Activated CD4-positive, alpha-beta T cell treated with anti-CD3 and anti-CD28 coated beads for 1 hour (primary cell): Measurements from ENCODE around the gene TENM3.

ENCODE experiments used
- DNase-seq: peaks from one replicate; pipeline ENCODE4 v3.0.0-alpha.2; 2020

Gene TENM3

DNA sequence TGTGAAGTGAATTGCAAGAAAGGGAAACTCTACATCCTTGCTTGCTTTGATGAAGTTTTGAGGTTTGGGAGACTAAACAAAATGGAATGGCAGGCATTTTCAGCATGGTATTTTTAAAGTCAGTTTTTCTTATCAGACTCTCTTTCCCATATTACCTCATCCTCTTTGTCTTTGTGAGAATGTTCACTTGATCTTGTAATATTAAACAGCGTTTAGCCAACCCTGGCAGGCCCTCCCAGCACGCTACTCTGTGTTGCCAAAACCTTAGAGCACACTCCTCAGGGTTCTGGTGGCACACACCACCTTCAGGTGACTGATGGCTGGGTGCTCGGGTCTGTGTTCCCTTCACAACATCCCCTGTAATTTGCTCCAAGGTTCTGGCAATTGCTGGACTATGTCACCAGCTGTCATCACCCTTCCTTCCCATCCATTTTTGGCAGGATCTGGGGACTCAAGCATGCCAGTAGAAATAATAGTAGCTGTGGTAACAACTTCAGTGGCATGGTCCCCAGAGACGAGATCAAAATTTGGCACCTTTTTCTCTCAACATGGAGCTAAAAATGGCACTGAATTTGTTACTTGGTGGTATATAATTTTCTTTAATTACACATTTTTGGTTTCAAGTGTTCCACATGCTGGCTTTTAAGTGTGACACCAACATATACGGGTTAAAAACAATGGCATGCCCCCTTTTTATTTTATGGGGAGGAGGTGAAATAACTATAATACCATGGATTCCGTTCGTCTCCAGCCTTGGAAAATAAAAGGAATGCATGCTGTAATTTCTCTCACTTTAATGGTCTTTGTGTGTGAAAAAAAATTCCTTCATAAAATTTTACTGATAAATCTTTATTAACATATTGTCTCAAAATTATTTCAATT is 400.8 kb downstream of the TENM3 start:
- no peak for DNase-seq

DNA sequence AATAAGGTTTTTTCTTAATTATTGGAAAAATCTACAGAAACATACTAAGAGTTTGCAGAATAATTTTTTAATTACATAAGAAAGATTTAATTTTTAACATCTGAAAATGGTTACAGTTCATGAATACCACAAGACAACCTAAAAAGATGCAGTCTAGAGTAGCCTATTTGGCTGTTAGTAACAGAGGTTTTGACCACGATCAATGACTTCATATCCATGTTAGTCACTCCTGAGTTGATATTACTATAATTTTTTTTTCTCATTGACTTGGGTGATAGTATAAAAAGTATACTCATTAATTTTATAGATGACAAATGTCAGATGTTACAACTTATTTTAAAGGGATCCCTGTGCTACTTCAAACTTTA is 401.5 kb downstream of the TENM3 start:
- DNase-seq: no peak

DNA sequence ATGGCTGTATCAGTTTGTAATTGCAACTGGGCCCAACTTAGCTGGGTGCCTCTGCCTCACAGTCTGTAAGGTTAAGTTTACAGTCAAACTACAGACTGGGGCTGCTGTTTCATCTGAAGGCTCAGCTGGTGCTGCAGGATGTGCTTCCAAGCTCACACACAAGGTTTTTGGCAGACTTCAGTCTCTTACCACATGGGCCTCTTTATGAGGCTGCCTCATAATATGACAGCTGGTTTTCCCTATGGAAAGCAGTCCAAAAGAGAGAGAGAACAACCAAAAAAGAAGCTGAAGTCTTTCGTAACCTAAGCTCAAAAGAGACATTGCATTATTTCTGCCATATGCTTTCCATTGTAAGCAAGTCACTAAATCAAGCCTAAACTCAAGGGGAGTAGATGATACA is 402.3 kb downstream of the TENM3 start:
- no peak for DNase-seq

DNA sequence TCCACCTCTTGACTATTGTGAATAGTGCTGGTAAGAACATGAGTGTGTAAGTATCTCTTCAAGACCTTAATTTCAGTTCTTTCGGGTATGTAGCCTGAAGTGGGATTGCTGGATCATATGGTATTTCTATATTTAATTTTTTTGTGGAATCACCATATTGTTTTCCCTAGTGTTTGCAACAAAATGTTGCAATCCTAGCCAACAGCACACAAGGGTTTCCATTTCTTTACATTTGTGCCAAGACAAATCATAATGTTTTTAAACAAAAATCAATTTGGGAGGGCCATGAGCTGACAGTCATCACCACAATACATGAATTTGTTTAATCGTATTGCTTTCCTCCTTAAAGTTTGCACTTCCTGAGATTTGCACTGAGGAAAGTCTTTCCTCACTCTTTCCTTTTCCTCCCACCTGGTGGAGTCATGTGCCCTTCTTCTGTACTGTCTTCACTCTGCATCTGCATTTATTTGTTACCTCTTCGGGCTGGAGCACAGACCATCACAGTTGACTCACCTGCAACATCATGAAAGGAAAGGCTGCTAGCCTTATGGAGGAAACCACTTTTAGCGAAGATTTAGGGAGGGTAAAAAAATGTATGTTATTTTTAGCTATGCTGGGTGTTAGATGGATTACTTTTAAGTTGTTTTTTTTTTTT is 404.6 kb downstream of the TENM3 start:
- no peak for DNase-seq

DNA sequence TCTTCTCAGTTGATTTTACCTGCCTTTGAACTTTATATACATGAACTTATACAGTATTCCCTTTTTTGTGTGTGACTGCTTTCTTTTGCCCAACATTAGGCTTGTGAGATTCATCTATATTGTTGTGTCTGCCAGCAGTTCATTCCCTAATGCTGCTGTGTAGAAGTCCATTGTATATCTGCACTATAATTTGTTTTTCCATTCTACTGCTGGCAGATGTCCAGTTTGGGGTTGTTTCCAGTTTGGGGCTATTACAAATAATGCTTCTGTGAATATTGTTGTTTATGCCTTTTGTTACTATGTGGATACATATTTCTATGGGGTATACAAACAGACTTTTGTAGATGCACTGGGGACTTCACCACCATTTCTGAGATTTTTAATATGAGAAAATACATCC is 405.6 kb downstream of the TENM3 start:
- DNase-seq: no peak

DNA sequence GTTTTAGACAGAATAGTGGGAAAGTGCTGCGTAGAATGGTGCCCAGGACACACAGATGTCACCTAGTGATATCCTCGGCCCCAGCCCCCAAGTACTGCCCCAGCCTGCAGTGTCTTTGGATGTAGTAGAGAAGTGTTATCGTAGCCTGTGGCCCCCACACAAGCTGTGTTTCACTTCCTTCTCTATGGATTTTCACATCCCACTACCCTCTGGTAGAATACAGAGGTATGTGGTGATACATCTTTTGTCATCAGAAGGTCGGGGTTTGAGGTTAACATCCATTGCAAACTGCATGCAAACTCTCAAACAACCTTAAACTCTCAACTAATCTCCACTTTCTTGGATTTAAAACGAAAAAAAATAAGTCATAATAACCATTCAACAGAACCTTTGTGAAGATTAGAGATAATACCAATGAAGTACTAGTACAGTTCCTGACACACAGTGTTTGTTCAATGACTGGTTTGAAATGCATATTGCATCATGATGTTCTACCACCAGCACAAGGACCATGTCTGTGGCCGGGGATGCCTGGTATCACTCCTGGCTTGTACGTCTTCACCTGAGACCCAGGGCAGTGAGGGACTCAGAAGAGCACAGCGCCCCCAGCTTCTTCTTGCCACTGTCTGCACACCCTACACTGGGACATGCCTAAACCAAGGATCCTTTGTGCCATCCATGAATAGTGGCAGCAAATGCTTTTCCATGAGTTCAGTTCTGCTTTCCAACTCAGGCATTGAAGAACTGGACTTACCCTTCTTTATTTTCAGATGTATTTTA is 406.7 kb downstream of the TENM3 start:
- no peak for DNase-seq

DNA sequence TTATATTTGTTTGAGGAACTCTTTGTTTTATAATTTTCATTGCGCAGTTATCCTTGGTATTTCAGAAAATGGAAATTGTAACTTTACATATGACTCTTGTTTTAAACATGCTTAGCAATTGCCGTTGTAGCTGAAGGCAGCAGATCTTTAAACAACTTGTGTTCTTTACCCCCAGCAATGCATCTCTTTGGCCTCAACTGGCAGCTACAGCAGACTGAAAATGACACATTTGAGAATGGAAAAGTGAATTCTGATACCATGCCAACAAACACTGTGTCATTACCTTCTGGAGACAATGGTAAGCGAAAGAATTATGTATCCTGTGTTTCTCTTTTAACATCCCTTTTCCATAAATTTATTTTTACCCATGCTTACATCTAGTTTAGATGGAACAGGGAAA is 410.4 kb downstream of the TENM3 start:
- DNase-seq: no peak

DNA sequence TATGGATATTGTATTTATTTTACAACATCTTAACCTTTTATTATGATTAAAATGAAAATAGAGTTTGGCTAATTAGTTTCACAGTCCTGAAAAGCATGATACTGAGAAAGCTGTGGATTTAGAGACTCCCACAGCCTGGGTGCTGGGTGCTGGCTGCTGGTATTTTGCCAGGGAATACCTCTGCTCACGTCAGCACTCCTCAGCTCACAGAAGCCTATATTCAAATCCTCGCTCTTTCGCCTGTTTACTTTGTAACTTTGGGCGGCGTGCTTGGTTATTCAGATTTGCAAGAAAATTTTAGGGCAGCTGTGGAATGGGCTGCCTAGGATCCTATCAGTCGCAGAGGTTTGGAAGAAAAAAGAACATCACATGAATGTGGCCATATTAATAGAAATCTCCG is 412.1 kb downstream of the TENM3 start:
- DNase-seq: no peak

DNA sequence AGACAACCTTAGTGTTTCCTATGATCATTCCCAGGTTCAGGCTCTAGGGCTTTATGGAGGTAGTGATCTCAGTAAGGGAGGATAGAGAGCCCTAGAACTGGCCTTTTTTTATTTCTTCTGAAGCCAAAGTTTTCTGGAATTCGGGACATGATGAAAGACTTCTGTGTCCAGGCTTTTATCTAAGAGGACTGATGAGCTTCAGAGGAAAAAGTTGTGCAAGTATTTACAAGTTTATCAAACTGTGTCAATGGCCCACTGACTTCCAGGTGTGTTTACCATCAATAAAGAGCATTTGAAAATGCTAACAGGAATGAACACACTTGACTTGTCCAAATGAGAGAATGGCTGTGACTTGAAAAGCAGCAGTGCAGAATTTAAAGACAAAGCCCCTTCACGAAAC is 419.3 kb downstream of the TENM3 start:
- no peak for DNase-seq

DNA sequence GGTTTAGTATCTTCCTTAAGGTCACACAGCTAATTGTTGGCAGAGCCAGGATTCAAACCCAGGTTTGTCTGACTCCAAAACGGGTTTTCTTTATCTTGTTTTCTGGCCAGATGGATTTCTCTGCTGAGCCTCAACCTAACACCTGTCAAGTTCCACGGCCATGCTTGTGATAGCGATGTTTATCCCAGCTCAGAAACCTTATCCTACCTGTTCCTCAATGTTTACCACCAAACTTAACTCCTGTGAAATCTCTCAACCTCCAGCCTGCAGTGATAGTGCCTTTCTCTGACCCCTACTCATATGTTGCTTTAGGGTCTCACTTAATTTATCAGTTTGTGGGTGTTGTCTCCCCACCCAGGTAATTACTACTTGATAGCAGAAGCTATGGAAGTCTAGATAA is 428.0 kb downstream of the TENM3 start:
- DNase-seq: no peak

DNA sequence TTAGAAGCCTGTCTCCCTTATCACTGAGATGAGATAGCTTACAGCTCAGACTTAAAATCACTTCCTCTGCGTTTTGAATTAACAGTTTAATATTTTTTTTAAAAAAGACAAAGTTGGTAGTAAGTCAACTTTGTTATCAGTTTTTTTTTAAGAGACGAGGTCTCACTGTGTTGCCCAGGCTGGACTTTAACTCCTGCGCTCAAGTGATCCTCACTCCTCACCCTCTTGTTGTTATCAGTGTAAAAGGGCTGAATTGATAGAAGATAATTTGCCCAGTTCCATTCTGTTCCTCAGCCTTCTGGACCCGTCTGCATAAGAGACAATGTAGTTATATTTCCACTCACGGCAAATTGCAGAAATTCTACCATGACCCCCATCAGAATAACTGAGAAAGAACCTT is 428.5 kb downstream of the TENM3 start:
- DNase-seq: no peak

DNA sequence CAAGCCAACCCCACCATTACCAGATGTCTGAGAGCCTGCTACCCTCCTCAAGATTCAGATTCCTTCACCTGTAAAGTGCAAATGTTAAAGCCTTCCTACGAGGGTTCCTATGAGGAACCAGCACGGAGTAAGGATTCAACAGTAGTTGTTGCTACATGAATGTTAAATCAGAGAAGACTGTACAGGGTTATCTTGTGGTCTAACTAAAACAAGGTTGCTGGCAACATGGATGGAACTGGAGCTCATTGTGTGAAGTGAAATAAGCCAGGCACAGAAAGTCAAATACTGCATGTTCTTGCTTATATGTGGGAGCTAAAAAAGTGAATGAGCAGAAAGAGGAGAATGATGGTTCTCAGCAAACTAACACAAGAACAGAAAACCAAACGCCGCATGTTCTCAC is 435.4 kb downstream of the TENM3 start:
- no peak for DNase-seq

DNA sequence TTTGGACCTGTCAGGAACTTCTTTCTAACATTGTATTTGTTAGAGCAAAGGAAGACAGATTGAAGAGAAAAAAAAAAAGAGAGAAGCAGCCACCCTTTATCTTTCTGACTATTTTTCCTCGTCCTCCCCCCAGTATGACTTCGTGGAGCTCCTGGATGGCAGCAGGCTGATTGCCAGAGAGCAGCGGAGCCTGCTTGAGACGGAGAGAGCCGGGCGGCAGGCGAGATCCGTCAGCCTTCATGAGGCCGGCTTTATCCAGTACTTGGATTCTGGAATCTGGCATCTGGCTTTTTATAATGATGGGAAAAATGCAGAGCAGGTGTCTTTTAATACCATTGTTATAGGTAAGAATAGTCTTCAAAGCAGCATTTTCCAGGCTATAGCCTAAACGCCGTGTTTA is 436.3 kb downstream of the TENM3 start:
- DNase-seq: no peak

DNA sequence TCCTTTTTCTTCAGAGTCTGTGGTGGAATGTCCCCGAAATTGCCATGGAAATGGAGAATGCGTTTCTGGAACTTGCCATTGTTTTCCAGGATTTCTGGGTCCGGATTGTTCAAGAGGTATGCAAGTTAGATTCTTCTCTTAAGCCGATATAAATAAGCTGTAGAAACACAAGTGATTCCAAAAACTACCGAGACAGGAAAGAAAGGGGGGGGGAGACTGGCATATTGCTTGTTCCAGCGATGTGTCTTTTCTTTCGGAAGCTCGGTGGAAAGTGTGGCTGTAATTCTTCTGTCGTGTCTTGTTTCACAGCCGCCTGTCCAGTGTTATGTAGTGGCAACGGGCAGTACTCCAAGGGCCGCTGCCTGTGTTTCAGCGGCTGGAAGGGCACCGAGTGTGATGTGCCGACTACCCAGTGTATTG is 437.0 kb downstream of the TENM3 start:
- DNase-seq: no peak

DNA sequence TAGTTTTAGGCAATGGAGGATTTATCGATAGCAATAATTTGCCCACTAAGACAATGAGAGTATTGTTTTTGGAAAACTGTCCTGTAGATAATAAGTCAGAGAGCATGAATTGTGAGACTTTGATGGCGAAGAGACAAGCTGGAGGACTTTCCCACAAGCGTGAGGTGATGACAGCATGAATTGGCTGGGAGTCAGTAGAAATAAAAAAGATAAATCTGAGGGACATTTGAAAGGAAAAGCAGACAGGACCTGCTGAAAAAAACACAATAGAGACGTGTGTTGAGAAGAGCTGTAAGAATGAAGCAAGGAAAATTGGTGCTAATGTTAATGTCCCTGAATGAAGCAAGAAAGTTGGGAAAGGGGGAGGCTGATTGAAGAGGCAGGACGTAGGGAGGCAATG is 440.5 kb downstream of the TENM3 start:
- no peak for DNase-seq

DNA sequence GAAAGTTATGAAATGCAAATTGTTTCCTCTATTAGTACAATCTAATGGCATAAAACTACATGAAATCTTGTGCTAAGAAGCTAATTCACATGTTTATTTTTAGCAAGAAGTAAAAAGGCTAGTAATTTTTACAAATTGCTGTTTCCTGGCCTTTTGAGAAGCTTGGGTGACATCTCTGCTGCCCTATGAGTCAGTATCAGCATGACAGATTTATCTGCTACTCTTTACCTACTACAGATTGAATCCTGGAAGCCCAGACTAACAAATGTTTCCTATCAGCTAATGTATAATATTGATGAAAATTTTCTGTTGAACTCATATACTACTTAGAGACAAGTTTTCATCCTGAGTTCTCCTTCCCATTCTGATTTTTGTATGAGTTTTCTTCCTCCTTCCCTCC is 441.6 kb downstream of the TENM3 start:
- no peak for DNase-seq

DNA sequence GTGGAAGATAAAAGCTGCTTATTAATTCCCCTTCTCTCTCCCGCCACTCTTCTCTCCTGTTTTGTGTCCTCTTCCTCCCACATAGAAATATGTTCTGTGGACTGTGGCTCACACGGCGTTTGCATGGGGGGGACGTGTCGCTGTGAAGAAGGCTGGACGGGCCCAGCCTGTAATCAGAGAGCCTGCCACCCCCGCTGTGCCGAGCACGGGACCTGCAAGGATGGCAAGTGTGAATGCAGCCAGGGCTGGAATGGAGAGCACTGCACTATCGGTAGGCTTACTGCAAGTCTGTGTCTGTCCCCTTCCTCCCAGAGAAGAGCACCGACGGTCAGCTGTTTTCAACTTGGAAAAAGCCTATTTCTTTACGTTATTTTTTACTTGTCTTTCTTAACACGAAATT is 444.9 kb downstream of the TENM3 start:
- DNase-seq: no peak

DNA sequence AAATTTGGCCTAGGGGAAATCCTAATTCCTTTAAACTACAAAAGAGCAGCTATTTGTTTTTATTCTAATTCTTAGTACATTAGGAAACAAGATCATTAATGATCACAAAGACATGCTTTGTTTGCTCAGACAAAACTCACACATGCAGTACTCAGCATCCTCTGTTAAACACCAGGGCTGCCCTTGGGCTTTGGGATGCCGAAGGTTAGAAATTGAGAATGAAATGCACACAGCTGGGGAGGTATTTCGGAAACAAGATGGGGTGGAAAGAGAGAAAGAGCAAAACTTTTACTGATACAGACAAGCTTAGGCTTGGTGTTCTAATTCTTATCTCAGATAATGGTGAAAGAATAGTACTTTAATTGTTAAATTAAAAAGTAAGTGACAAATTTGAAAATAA is 451.3 kb downstream of the TENM3 start:
- no peak for DNase-seq

DNA sequence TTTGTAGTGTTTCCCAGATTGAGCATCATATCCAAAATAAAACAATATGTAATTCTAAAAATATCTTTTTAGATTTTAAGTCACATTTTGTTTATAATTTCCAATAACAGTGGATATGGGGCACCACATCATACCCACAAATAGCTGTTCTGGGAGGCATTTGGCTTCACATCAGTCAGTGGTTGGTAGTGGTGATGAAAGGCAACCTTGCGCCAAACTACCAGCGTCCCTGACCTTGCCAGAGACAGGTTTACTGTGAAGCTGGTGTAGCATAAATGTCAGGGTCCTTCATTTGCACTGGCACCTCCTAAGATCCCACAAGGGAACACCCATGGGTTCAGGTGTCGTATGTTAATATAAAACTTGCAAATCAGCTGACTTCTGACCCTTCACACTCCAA is 451.8 kb downstream of the TENM3 start:
- DNase-seq: no peak

DNA sequence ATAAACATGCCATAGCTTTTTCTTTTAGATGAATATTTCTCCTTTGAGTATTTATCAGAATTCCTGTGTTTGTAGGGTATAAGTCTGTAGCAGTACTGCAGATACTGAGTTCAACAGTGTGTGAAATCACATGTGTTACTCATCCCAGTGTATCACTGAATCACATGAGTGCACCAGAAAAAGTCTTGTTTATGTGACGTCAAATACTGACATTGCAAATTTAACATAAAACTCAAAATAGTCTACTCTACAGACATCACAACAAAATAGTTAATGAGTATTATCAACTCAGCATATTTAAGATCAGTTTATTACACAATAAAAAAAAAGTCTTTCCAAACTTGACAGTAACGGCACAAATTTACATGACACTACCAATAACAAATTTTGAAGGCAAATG is 452.6 kb downstream of the TENM3 start:
- no peak for DNase-seq

DNA sequence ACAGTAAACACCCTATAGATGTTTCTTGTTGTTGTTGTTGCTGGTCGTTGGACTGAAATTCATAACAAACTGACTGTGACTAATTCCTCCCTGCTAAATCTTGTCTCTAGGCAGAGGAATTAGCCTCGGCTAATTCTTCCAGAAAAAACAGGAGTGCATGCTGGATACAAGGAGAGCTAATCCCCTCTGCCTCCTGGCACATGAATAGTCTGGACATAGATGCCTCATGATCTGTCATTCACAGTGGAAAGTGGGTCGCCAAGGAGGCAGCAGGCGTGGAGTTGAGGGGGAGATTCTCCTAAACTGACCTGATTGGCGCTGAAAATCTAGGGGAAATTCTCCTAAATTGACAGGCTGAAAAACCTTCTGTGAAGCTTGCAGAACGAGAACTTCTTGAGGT is 453.9 kb downstream of the TENM3 start:
- no peak for DNase-seq

DNA sequence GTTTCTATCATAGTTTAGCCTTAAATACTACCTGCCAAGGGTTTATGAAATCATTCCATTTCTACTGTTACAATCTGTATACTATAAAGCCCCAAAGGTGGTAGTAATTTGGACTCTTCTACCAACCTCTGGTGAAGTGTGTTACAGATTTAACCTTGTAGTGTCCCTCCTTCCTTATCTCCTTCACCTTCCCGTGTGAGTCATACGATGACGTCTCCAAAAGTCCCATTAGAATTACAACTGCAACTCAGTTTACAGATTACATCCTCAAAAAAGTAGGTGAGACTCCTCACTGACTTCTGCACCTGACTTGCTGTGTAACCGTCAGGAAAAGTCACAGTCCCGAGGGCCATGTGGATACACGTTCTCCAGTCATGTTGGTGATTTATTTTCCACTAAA is 455.0 kb downstream of the TENM3 start:
- DNase-seq: no peak

DNA sequence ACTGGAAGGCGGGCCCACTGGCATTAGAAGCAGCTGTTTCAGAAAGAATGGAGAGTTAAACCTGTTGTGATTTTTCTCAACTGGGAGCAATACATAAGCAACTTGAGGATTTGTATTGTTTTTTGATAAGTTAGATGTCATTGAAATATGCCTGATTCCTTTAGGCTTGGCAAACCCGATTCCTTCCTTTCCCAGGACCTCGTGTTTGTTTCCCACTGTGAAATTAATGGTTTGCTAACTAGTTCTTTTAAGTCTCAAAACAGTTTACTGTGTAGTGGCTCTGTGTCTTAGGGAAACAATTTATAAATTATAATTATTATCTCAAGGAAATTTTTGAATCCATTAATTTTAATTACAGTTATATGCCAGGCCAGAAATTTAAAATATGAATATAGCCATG is 456.0 kb downstream of the TENM3 start:
- no peak for DNase-seq

DNA sequence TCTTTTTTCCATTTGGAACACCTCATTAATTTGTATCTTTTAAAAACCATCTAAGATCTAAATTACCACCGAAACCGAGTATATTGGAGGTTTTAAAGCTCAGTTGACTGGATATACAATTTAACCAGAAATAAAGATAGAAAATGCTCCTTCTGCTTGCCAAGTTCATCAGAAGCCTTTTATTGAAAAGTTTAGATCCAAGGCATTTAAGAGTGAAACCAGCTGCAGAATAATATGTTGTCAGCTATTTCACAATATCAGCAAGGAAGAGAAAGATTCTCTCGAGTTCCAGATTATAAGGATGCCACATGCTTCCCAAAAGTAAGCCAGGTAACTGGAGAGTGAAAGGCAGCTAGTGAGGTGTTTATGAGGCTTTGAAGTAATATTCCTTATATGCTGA is 456.6 kb downstream of the TENM3 start:
- DNase-seq: no peak
